Left colon (tissue), 2 donors: ENCODE measurements around the gene C2. TPM values are rescaled to one million over a fixed set of nuclear protein-coding genes. Genes with fewer than 3 reads are reported as not detected.

Experiments used
- ATAC-seq: fragments of 200-7000 bp; cut with Tn5 transposase; one replicate; pipeline ENCODE4 v1.9.1; 2020; ENCODE audit warnings: mild to moderate bottlenecking, moderate library complexity
- DNase-seq, 2 donors: peaks; one replicate each; pipeline ENCODE4 v3.0.0-alpha.2; 2020
- intact Hi-C, 2 donors: fragments of 100-400 bp; cut with DNase I in 1 of 2; cut with micrococcal nuclease in 1 of 2; formaldehyde crosslinking; loops; one replicate each; pipeline versions ENCODE4 v1.11.2 to v1.14.0; 2022; cut with DNase I, micrococcal nuclease
- total RNA-seq, 2 donors: library from RNA; stranded (reverse); fragmentation: NEBNext Ultra II Directional; extraction: Animal tissue kit (Norgen Biotek cat#: 25700); gene quantifications; one replicate each; pipeline ENCODE4 v1.2.1, GENCODE V29; 2021
- donor health status: DM: no; HTN: no; CAD: no.
- donor health status: DM: yes; HTN: yes; CAD: no.

The C2 gene
- total RNA-seq, 2 donors from 2014 or later = 6.1 to 18.2 TPM

- DNase-seq (no peak), ATAC-seq (no peak)
- intact Hi-C loops = no loop called here
Measured at GRCh38 chr6:31948306-31948705, 20.8 kb downstream of the C2 start.

GRCh38 chr6:31948753-31949413 lies 21.4 kb downstream of the C2 start:
- intact Hi-C loops = no loop called here
- no peak for DNase-seq
- ATAC-seq = no peak

DNA sequence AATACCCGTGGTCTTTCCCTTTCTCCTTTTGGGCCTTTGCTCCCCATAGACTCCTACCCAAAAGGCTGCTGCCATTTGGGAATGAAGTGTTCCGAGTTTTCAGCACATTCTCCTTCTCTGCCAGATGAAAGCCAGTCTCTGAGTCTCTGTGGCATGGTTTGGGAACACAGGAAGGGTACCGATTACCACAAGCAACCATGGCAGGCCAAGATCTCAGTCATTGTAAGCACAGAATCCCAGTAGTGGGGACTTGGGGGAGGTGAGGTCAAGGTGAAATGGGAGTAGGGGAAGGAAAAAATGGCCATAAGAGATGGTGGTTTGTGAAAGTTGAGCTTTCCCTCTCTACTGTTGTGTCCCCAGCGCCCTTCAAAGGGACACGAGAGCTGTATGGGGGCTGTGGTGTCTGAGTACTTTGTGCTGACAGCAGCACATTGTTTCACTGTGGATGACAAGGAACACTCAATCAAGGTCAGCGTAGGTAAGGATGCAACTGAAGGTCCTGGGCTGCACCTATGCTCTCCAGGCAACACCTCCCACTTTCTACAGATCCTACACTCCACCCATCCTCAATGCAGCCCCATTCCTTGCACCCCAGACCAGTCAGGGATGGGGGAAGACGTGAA lies 22.5 kb downstream of the C2 start:
- ATAC-seq (no peak), DNase-seq (no peak)
- intact Hi-C loops = no loop called here

GRCh38 chr6:31952140-31952805 lies 24.8 kb downstream of the C2 start:
- intact Hi-C loops = no loop called here
- ATAC-seq (peak; percentile 77), DNase-seq (peak in 1 of 2 donors; percentile 76)

GRCh38 chr6:31952890-31953289 lies 25.4 kb downstream of the C2 start:
- no peak for ATAC-seq
- intact Hi-C loops = no loop called here

GRCh38 chr6:31954511-31954910 lies 27.0 kb downstream of the C2 start:
- DNase-seq (no peak), ATAC-seq (no peak)
- intact Hi-C loops = no loop called here

More at GRCh38 chr6:31952890-31953289, 25.4 kb downstream of the C2 start:
- DNase-seq = no peak

DNA sequence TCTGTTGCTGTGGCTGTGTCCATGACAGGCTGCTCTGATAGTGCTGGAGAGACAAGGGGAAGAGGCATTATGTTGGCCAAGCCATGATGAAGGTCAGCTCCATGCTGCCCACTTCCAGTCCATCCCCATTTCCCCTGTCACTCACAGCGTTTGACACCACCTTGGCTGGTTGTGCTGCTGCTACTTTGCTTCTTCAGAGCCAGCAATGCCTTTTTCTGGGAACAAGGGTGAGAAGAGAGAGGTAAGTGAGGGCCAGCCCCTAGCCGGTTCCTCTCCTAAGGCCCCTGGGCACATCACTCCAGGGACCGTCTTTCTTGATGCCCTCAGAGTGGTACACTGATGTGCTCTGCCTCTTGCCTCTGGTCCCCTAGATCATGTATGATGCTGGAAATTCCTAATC lies 29.3 kb downstream of the C2 start:
- intact Hi-C loops = no loop called here
- ATAC-seq (no peak), DNase-seq (no peak)

DNA sequence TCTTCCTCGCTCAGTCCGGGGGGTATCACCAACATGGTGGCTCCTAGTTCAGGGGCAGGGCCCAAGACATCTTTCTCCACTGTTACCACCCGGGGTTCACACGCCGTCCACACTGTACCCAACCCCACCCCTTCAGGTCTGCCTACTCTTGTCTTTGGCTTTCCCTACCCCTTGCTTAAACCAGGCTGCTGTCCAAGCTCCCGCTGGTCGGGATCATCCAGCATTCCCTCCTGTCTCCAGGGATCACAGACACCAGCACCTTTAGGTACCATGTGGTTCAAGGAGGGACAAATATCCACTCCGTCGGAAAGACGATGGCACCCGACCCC lies 30.9 kb downstream of the C2 start:
- intact Hi-C loops = no loop called here
- DNase-seq = no peak
- ATAC-seq = peak; percentile 14

GRCh38 chr6:31958741-31959739 lies 31.5 kb downstream of the C2 start, which contains the start of the genes NELFE and SKIC2:
NELFE (minus strand) TSS chr6:31958971; CDS start chr6:31958446, 525 bp downstream.
SKIC2 (plus strand) TSS chr6:31959175; CDS start chr6:31959193, 18 bp downstream.
- peak; percentile 98 to 99 for DNase-seq
- peak; percentile 99 for ATAC-seq
- intact Hi-C loops = no loop called here

DNA sequence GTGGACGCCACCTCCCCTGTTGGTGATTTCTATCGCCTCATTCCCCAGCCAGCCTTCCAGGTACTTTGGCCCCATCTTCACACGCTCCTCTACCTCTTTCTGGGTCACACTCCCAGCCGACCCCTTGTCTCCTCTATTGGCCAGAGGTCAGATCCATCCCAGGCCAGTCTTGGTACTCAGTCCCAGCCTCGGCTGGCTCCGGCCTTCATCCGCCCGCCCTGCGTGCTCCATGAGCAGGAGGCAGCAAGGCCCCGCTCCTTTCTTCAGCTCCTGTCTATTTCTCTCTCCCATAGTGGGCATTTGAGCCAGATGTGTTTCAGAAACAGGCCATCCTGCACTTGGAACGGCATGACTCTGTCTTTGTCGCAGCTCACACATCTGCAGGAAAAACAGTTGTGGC lies 34.1 kb downstream of the C2 start:
- intact Hi-C loops = no loop called here
- ATAC-seq (no peak), DNase-seq (no peak)

- no peak for ATAC-seq
- intact Hi-C loops = no loop called here
- DNase-seq = no peak
Measured at GRCh38 chr6:31963921-31964320, 36.4 kb downstream of the C2 start.

GRCh38 chr6:31965700-31966099 lies 38.2 kb downstream of the C2 start:
- intact Hi-C loops = no loop called here
- no peak for ATAC-seq
- DNase-seq = no peak

DNA sequence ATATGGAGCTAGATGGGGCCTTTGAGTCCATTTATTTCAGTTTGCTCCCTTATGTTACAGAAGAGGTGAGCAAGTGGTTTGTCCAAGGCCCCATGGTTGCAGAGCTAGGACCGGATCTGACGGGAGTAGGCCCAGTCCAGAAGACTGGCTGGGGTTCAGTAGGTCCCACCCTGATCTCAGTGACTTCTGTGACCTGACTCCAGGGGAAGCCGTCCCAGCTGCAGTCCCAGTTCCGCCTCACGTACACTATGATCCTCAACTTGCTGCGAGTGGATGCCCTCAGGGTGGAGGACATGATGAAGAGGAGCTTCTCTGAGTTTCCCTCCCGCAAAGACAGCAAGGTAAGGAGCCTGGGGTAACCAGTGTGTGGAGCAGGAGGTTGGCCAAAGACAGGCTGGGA lies 39.0 kb downstream of the C2 start:
- ATAC-seq = no peak

DNA sequence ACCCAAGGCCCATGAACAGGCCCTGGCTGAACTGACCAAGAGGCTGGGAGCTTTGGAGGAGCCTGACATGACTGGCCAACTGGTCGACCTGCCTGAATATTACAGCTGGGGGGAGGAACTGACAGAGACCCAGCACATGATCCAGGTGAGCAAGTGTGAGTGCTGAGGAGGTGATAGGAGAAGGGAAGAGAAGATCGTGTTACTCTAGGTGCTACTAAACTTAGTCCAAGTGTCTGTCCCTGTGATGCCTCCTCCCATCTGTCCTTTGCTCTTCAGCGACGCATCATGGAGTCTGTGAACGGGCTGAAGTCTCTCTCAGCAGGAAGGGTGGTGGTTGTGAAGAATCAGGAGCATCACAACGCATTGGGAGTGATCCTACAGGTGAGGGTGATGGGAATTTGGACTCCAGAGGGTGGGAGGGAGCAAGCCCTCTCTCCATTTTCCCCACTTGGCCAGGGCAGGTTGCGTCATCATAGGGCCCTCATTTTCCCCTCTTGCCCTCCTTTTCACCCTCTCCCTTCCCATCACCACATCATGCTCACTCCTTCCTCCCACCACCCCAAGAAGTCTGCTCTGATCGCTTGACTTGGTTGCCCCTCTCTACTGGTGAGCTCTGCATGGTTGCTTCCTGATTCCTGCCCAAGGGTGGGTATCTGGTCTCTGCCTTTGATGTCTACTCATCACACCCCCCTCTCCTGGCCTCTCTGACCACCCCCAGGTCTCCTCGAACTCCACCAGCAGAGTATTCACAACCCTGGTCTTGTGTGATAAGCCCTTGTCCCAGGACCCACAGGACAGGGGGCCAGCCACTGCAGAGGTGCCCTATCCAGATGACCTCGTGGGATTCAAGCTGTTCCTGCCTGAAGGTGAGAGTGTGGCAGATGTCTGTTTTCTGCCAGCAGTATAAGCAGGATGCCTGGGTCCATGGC lies 39.7 kb downstream of the C2 start:
- ATAC-seq (no peak), DNase-seq (no peak)
- intact Hi-C loops = no loop called here

More for the DNA sequence above, 39.0 kb downstream of the C2 start:
- no peak for DNase-seq
- intact Hi-C loops = no loop called here

GRCh38 chr6:31967926-31968320 lies 40.4 kb downstream of the C2 start:
- intact Hi-C loops = no loop called here
- ATAC-seq (no peak), DNase-seq (no peak)

DNA sequence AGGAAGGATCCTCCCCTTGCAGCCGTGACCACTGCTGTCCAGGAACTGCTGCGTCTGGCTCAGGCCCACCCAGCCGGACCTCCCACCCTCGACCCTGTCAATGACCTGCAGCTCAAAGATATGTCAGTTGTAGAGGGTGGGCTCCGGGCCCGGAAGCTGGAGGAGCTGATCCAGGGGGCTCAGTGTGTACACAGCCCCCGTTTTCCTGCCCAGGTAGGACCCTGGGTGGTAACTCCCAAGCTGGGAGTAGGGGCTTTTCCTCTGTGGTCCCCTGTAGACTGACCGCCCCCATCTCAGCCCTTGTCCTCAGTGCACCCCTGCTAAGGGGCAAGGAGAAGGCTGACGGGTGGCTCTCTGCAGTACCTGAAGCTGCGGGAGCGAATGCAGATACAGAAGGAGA lies 40.8 kb downstream of the C2 start:
- no peak for ATAC-seq
- no peak for DNase-seq
- intact Hi-C loops = no loop called here

GRCh38 chr6:31968791-31969711 lies 41.5 kb downstream of the C2 start:
- no peak for ATAC-seq
- intact Hi-C loops = no loop called here
- peak in 1 of 2 donors; percentile 20 for DNase-seq
